Adipocyte (in vitro differentiated cells): ENCODE measurements around the gene CTXND1.

Source experiments
- DNase-seq: peaks from one replicate; pipeline ENCODE4 v3.0.0-alpha.2; 2015; ENCODE audit warnings: low read depth
- H3K27me3 ChIP-seq: replicated peaks from 2 replicates; pipeline ENCODE4 v1.7.0; 2013; ENCODE audit warnings: mild to moderate bottlenecking, low read length, moderate library complexity; ENCODE audit not compliant: control insufficient read depth, insufficient read depth
- H3K36me3 ChIP-seq: 2 replicates; pipeline ENCODE4 v1.7.0; 2013; ENCODE audit warnings: low read length, mild to moderate bottlenecking, moderate library complexity; ENCODE audit not compliant: control insufficient read depth, insufficient read depth, severe bottlenecking
- H3K4me1 ChIP-seq: 2 replicates; pipeline ENCODE4 v1.7.0; 2013; ENCODE audit warnings: mild to moderate bottlenecking, low read length, moderate library complexity; ENCODE audit not compliant: control insufficient read depth, insufficient read depth
- H3K4me3 ChIP-seq: 2 replicates; pipeline ENCODE4 v1.7.0; 2013; ENCODE audit warnings: mild to moderate bottlenecking, low read length, moderate library complexity
- H3K9ac ChIP-seq: 2 replicates; pipeline ENCODE4 v1.7.0; 2013; ENCODE audit warnings: mild to moderate bottlenecking, low read length, moderate library complexity
- H3K9me3 ChIP-seq: 2 replicates; pipeline ENCODE4 v1.7.0; 2013; ENCODE audit warnings: mild to moderate bottlenecking, low read length, moderate library complexity; ENCODE audit not compliant: control insufficient read depth

Gene CTXND1

DNA sequence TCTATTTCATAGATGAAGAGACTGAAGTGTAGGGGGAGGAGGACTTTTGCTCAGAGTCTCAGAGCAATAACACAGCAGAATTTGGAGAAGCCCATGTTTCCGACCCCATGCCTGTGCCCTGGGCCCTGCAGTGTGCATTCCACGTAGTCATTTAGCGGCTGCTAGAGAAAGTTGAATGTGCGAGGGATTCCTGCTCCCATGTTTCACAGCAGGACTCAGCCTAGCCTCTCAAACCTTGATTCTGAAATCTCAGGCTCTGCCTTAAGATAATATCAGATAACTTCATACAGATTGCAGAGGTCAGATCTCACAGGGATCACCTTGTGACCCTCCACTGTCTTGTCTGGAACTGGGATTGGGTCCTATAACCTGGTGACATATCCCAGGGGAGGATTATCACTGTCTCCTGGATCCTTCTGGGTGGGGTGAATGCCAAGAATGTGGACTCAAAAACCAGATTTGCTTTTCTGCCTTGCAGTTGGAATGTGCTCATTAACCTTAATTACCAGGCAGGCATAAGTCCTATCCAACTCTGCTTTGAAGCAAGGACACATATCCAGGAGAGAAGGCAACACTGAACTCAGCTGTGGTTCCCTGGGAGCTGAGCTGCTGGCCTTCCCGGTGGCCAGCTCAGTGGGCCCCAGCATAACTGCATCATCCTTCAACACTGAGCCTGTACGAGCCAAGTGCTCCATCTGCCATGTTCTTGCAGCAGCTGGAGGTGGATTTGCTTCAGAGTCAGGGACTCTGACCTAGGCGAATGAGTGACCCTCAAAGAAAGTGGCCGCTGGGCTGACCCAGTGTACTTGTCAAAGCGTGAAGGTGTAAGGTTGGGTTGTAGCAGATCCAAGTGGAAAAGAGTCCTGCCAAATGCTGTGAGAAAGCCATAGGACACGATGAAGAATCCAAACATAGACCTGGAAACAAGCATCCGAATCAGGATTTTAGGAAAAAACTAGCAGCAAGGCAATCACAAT is 43.0 kb downstream of the CTXND1 start:
- no peak for DNase-seq
- Histone ChIP-seq H3K4me3 (no peak overlapping the region), H3K9ac (no peak overlapping the region), H3K27me3 (peaks cover 6% of the 10 kb centered on the region), H3K36me3 (no peaks in the 10 kb centered on the region), H3K4me1 (peaks cover 33% of the 10 kb centered on the region), H3K9me3 (peaks cover 11% of the 10 kb centered on the region)

DNA sequence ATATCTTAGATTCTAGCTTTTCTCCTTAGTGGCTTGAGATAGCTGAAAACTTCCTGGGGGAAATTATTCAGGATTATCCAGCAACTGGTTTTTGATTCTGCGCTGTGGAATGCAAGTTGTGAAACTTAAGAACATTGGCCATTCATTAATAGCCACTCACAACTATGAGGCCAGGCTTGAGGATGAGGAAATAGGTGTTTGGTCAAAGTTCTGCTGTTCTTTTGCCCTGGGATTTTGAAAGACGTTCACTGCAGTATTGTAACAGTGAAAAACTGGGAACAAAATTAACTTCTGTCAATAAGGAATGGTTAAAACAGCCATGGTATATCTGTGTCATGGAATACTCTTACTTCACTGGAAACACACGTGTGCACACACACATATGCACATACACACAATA is 44.1 kb downstream of the CTXND1 start:
- DNase-seq: peak; percentile 5
- no peaks in the 10 kb centered on the region for H3K36me3 ChIP-seq
- H3K9me3 ChIP-seq: peaks cover 3% of the 10 kb centered on the region
- H3K27me3 ChIP-seq: peaks cover 6% of the 10 kb centered on the region
- no peak overlapping the region for H3K9ac ChIP-seq
- H3K4me1 ChIP-seq: peaks cover 33% of the 10 kb centered on the region
- no peak overlapping the region for H3K4me3 ChIP-seq

GRCh38 chr15:80204231-80204630 is 47.8 kb downstream of the CTXND1 start:
- H3K4me3 ChIP-seq: no peak overlapping the region
- H3K36me3 ChIP-seq: no peaks in the 10 kb centered on the region
- no peak overlapping the region for H3K9ac ChIP-seq
- DNase-seq: no peak
- H3K27me3 ChIP-seq: peaks cover 6% of the 10 kb centered on the region
- H3K4me1 ChIP-seq: peaks cover 23% of the 10 kb centered on the region
- H3K9me3 ChIP-seq: no peaks in the 10 kb centered on the region

DNA sequence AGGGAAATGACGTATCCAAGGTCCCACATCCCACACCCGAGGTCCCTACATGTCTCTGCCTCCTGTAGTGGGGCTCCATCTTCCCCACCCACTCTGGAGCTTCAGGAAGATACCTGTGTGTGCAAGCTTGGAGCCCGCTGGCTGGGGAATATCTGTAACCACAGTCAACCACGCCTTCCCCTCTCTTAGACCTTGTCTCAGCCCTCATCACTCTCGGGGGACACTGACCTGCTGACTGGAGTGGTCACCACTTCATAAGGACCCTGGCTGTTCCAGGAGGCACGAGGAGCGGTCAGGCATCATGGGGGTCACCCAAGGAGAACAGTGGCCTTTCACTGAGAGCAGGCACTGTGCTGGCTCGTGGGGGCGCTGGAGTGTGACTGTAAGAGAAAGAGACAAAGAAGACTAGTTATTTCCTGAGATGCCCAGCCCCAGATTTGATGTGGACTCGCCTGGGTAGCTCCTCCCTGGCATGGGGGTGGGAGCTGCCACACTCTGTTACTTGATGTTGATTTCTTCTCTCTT is 48.6 kb downstream of the CTXND1 start:
- Histone ChIP-seq H3K9ac (no peak overlapping the region), H3K36me3 (no peaks in the 10 kb centered on the region), H3K27me3 (peaks cover 6% of the 10 kb centered on the region), H3K9me3 (no peaks in the 10 kb centered on the region), H3K4me3 (no peak overlapping the region), H3K4me1 (peaks cover 15% of the 10 kb centered on the region)
- DNase-seq: no peak

DNA sequence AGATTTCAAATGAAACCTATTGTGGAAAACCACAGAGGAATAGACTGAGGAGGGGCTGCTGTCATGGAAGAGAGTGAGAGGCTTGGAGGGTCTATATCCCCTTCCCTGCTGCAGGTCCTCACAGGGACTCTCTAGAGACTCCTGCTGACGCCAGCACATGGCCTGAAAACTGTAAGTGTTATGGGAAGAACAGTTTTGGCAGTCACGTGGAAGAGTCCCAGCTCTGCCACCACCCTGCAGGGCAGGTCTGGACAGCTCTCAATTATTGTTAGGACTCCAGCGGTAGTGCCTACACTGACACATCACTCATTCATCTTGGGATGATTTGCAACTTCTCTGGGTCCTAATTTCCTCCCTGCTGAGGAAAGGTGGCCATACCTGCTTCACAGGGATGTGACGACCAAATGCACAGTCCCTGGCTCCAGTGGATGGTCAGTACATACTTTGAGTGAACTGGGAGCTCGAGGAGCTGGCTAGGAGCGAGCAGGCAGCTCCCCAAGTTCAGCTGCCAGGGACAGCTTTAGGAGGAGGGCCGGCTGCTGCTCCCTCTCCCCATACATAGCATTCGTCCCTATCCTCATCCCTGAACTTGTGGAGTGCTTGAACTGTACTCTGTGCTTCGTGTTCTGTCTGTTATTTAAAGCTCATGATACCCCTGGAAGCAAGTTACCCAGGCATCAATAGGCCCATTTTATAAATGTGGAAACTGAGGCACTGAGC is 49.2 kb downstream of the CTXND1 start:
- H3K36me3 ChIP-seq: no peaks in the 10 kb centered on the region
- DNase-seq: no peak
- H3K27me3 ChIP-seq: peaks cover 6% of the 10 kb centered on the region
- H3K4me3 ChIP-seq: no peak overlapping the region
- no peak overlapping the region for H3K9ac ChIP-seq
- H3K4me1 ChIP-seq: peaks cover 10% of the 10 kb centered on the region
- no peaks in the 10 kb centered on the region for H3K9me3 ChIP-seq

- no peak for DNase-seq
- Histone ChIP-seq H3K27me3 (peaks cover 6% of the 10 kb centered on the region), H3K36me3 (no peaks in the 10 kb centered on the region), H3K9me3 (no peaks in the 10 kb centered on the region), H3K4me1 (peaks cover 3% of the 10 kb centered on the region), H3K9ac (no peak overlapping the region), H3K4me3 (no peak overlapping the region)
These were observed 50.0 kb downstream of the CTXND1 start for GRCh38 chr15:80202016-80202315.

- Histone ChIP-seq H3K27me3 (peaks cover 6% of the 10 kb centered on the region), H3K4me1 (no peaks in the 10 kb centered on the region), H3K9ac (no peak overlapping the region), H3K36me3 (no peaks in the 10 kb centered on the region), H3K9me3 (no peaks in the 10 kb centered on the region), H3K4me3 (no peak overlapping the region)
- DNase-seq: no peak
These were observed 50.6 kb downstream of the CTXND1 start for GRCh38 chr15:80201256-80202015.

DNA sequence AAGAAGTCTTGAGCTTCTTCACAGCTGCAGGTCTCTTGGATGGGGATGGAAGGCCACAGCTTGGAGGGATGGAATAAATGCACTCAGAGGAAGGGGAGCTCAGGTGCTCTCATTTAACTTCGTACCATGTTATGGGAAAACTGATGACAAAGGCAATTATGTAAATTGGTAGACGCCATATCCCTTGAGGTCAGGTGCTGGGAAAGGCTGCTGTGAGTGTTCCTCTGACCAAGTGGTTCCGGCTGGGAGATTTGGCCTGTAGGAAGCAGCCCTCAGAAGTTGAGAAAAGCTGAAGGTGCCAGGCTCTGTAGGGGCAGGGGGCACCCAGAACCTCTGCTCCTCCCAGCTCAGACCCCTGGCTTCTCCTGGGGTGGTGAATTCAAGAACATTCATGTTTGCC is 52.1 kb downstream of the CTXND1 start:
- H3K4me3 ChIP-seq: no peak overlapping the region
- no peak for DNase-seq
- H3K36me3 ChIP-seq: no peaks in the 10 kb centered on the region
- H3K27me3 ChIP-seq: no peaks in the 10 kb centered on the region
- H3K4me1 ChIP-seq: no peaks in the 10 kb centered on the region
- no peak overlapping the region for H3K9ac ChIP-seq
- peaks cover 7% of the 10 kb centered on the region for H3K9me3 ChIP-seq

- no peak for DNase-seq
- H3K4me1 ChIP-seq: no peaks in the 10 kb centered on the region
- peaks cover 7% of the 10 kb centered on the region for H3K9me3 ChIP-seq
- no peaks in the 10 kb centered on the region for H3K27me3 ChIP-seq
- no peak overlapping the region for H3K9ac ChIP-seq
- no peak overlapping the region for H3K4me3 ChIP-seq
- no peaks in the 10 kb centered on the region for H3K36me3 ChIP-seq
These were observed 52.6 kb downstream of the CTXND1 start for GRCh38 chr15:80199366-80199765.

- no peak for DNase-seq
These were observed 57.1 kb downstream of the CTXND1 start for GRCh38 chr15:80194914-80195313.

GRCh38 chr15:80194186-80194585 is 57.8 kb downstream of the CTXND1 start:
- H3K27me3 ChIP-seq: no peaks in the 10 kb centered on the region
- H3K9ac ChIP-seq: no peak overlapping the region
- H3K4me1 ChIP-seq: no peaks in the 10 kb centered on the region
- H3K4me3 ChIP-seq: no peak overlapping the region
- no peak for DNase-seq
- no peaks in the 10 kb centered on the region for H3K36me3 ChIP-seq
- peaks cover 7% of the 10 kb centered on the region for H3K9me3 ChIP-seq

More at GRCh38 chr15:80194914-80195313, 57.1 kb downstream of the CTXND1 start:
- peaks cover 7% of the 10 kb centered on the region for H3K9me3 ChIP-seq
- H3K9ac ChIP-seq: no peak overlapping the region
- no peak overlapping the region for H3K4me3 ChIP-seq
- no peaks in the 10 kb centered on the region for H3K36me3 ChIP-seq
- no peaks in the 10 kb centered on the region for H3K4me1 ChIP-seq
- no peaks in the 10 kb centered on the region for H3K27me3 ChIP-seq
